Uterus (tissue), 4 donors: ENCODE measurements around the gene OGN. TPM values are rescaled to one million over a fixed set of nuclear protein-coding genes. Genes with fewer than 3 reads are reported as not detected.
A peak's percentile ranks its signal among the peaks of the same experiment; 100 is the strongest.

Experiments used
- DNase-seq, 2 donors: peaks; one replicate each; pipeline ENCODE4 v3.0.0-alpha.2; 2019 to 2020
- H3K27ac ChIP-seq, 2 donors: fragments of 200-600 bp; sonication (generic); 1 replicate in 1 of 2; 2 replicates in 1 of 2; pipeline ENCODE4 v1.5.1; 2016 to 2018
- H3K27me3 ChIP-seq, 2 donors: fragments of 200-600 bp; sonication (generic); one replicate each; pipeline ENCODE4 v1.5.1; 2018 to 2019; ENCODE audit warnings: control low read depth in 1 of 2
- H3K36me3 ChIP-seq, 2 donors: fragments of 200-600 bp; sonication (generic); one replicate each; pipeline ENCODE4 v1.5.1; 2019; ENCODE audit warnings: control low read depth in 1 of 2
- H3K4me1 ChIP-seq, 2 donors: fragments of 200-600 bp; sonication (generic); one replicate each; pipeline ENCODE4 v1.5.1; 2018 to 2019; ENCODE audit warnings: control low read depth in 1 of 2
- H3K4me3 ChIP-seq, 2 donors: fragments of 200-600 bp; sonication (generic); 1 replicate in 1 of 2; 2 replicates in 1 of 2; pipeline ENCODE4 v1.5.1; 2018 to 2019; ENCODE audit warnings: mild to moderate bottlenecking in 1 of 2
- H3K9me3 ChIP-seq, 2 donors: fragments of 200-600 bp; sonication (generic); one replicate each; pipeline ENCODE4 v1.5.1; 2019; ENCODE audit warnings: control low read depth in 1 of 2
- CTCF ChIP-seq, 4 experiments: fragments of 200-600 bp in 2 of 4; fragments of 450-650 bp in 2 of 4; sonication (generic) in 2 of 4; IDR thresholded peaks; one replicate each; pipeline ENCODE4 v1.5.1; 2016 to 2019; ENCODE audit warnings: antibody characterized with exemption in 4 of 4, mild to moderate bottlenecking in 2 of 4, moderate library complexity in 1 of 4
- POLR2A ChIP-seq, 2 donors: fragments of 450-650 bp; IDR thresholded peaks; one replicate each; pipeline ENCODE4 v1.6.1; 2016; ENCODE audit warnings: antibody characterized with exemption in 2 of 2, mild to moderate bottlenecking in 1 of 2, moderate library complexity in 1 of 2
- intact Hi-C: fragments of 100-400 bp; cut with DNase I; formaldehyde crosslinking; loops from one replicate; pipeline ENCODE4 v1.15.1; 2023; ENCODE audit warnings: low total_unique reads
- total RNA-seq, 4 donors: library from RNA; depleted of rRNA in 3 of 4; stranded (reverse); fragments of >200 nt in 3 of 4; gene quantifications; one replicate each; pipeline versions ENCODE4 v1.1.0 to v1.2.4, GENCODE V29; 2014 to 2023
- donor health status: DM: yes; HTN: yes; CAD: no.

OGN gene
- total RNA-seq, 4 donors from 2014 or later, result 26.0 to 302 (median 43.0) TPM

- no peak overlapping the region for H3K4me3 ChIP-seq
- H3K4me1 ChIP-seq, result no peaks in the 10 kb centered on the region
- TF ChIP-seq CTCF (IDR thresholded peaks at IDR 0.05) (no peak), POLR2A (IDR thresholded peaks at IDR 0.05) (no peak)
- intact Hi-C loops, result no loop called here
- peaks cover 0 to 15% of the 10 kb centered on the region in 2 donors for H3K9me3 ChIP-seq
- DNase-seq, result no peak
- no peaks in the 10 kb centered on the region for H3K36me3 ChIP-seq
- H3K27ac ChIP-seq, result no peak overlapping the region
- H3K27me3 ChIP-seq, result no peaks in the 10 kb centered on the region
These were observed 31.2 kb downstream of the OGN start for GRCh38 chr9:92373167-92373566.

GRCh38 chr9:92369075-92369474, 35.3 kb downstream of the OGN start:
- intact Hi-C loops, result no loop called here
- TF ChIP-seq CTCF (IDR thresholded peaks at IDR 0.05) (no peak), POLR2A (IDR thresholded peaks at IDR 0.05) (no peak)
- peak overlapping the region in 1 of 2 donors; percentile 32 for H3K27ac ChIP-seq
- H3K4me3 ChIP-seq, result no peak overlapping the region
- H3K9me3 ChIP-seq, result peaks cover 0 to 15% of the 10 kb centered on the region in 2 donors
- DNase-seq, result no peak
- no peaks in the 10 kb centered on the region for H3K36me3 ChIP-seq
- H3K4me1 ChIP-seq, result no peaks in the 10 kb centered on the region
- H3K27me3 ChIP-seq, result no peaks in the 10 kb centered on the region

DNA sequence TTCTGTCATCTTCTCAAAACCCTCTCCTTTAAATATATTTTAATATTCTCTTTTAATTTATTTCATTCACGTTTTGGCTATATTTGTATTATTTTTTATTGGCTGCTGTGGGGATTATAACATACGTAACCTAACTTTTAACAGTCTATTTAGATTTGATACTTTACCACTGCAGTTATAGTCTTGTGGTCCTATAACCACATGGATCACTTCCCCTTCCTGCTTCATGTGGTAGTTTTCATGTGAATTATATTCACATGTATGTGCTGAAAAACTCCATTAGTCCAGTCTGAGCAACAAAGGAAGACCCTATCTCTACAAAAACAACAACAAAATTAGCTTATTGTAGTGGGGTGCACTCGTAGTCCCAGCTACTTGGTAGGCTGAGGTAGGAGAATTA, 44.3 kb downstream of the OGN start:
- no peak overlapping the region for H3K27ac ChIP-seq
- TF ChIP-seq POLR2A (IDR thresholded peaks at IDR 0.05) (no peak), CTCF (IDR thresholded peaks at IDR 0.05) (no peak)
- intact Hi-C loops, result no loop called here

DNA sequence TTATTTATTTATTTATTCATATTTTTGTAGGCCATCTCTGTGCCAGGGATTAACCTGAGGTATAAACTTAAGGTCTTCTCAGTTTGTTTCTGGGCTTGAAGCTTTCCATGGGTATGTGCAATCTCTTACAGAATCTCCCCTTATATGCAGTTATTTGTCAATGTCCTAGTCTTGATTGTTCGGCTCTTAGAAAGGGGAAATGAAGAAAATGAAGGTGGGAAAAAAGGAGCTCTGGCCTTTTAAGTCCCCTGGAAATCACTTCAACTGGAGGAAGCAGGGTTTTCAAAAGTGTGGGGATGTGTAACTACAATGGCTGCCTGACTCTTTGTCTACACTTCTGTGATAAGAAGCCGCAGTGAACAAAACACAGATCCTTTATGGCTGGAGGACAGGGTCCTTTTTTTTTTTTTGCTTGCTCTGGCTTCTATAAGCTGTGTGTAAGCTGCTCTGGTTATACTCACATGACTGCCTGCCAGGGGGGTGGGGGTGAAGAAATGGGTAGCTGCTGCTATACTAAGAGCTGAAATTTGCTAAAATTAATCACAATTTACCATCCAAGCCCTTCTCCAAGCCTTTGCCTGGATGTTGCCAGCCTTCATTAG, 44.9 kb downstream of the OGN start:
- Histone ChIP-seq H3K4me3 (no peak overlapping the region), H3K4me1 (no peaks in the 10 kb centered on the region), H3K36me3 (no peaks in the 10 kb centered on the region), H3K27ac (no peak overlapping the region), H3K27me3 (no peaks in the 10 kb centered on the region), H3K9me3 (peaks cover 0 to 10% of the 10 kb centered on the region in 2 donors)
- intact Hi-C loops, result no loop called here
- TF ChIP-seq POLR2A (IDR thresholded peaks at IDR 0.05) (no peak), CTCF (IDR thresholded peaks at IDR 0.05) (no peak)
- DNase-seq, result no peak

More for the DNA sequence above, 44.3 kb downstream of the OGN start:
- H3K9me3 ChIP-seq, result peaks cover 0 to 7% of the 10 kb centered on the region in 2 donors
- no peaks in the 10 kb centered on the region for H3K4me1 ChIP-seq
- no peaks in the 10 kb centered on the region for H3K36me3 ChIP-seq
- no peaks in the 10 kb centered on the region for H3K27me3 ChIP-seq
- no peak overlapping the region for H3K4me3 ChIP-seq
- no peak for DNase-seq

DNA sequence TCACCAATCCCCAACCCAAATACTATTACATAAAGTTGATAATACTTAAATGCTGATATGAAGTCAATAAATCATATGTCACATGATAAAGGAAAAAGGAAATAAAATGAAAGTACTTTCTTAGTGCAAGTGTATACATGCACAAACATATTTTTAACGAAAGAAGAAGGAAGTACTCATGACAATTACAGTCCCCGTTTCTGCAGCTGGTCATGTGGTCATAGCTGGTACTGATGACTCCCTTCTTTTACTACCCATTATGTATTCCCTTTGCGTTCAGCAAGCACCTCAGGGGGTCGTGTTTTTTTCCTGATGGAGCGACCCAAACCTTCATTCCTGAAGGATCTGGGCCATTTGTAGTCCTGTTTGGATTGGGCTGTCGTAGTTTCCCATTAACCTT, 51.3 kb downstream of the OGN start:
- Histone ChIP-seq H3K27ac (peak overlapping the region; percentile 86 to 99), H3K9me3 (peaks cover 0 to 10% of the 10 kb centered on the region in 2 donors), H3K4me1 (peaks cover 0 to 3% of the 10 kb centered on the region in 2 donors), H3K27me3 (no peaks in the 10 kb centered on the region), H3K4me3 (no peak overlapping the region), H3K36me3 (no peaks in the 10 kb centered on the region)
- TF ChIP-seq POLR2A (IDR thresholded peaks at IDR 0.05) (no peak), CTCF (IDR thresholded peaks at IDR 0.05) (no peak)
- no peak for DNase-seq
- intact Hi-C loops, result no loop called here
